Breast epithelium (tissue), 4 donors: Measurements from ENCODE around the gene KCNK4. TPM values are rescaled to one million over a fixed set of nuclear protein-coding genes. Genes with fewer than 3 reads are reported as not detected.

Experiments
- DNase-seq, 2 donors: peaks; one replicate each; pipeline ENCODE4 v3.0.0-alpha.2; 2019; ENCODE audit warnings: low spot score in 2 of 2
- H3K27ac ChIP-seq, 2 donors: fragments of 200-600 bp; sonication (generic) in 1 of 2; one replicate each; pipeline ENCODE4 v1.5.1; 2016 to 2019; ENCODE audit warnings: mild to moderate bottlenecking in 1 of 2
- H3K27me3 ChIP-seq, 2 donors: fragments of 200-600 bp; sonication (generic) in 1 of 2; one replicate each; pipeline versions ENCODE4 v1.5.1 to v1.6.0; 2017 to 2019; ENCODE audit warnings: control low read depth in 1 of 2, mild to moderate bottlenecking in 1 of 2
- H3K36me3 ChIP-seq: fragments of 200-600 bp; one replicate; pipeline ENCODE4 v1.5.1; 2019
- H3K4me1 ChIP-seq, 2 donors: fragments of 200-600 bp; sonication (generic); one replicate each; pipeline ENCODE4 v1.5.1; 2016 to 2019; ENCODE audit warnings: control low read depth in 1 of 2
- H3K4me3 ChIP-seq, 3 donors: fragments of 200-600 bp; sonication (generic); 1 replicate in 2 of 3; 2 replicates in 1 of 3; pipeline ENCODE4 v1.5.1; 2016 to 2019; ENCODE audit warnings: mild to moderate bottlenecking in 3 of 3, moderate library complexity in 2 of 3
- H3K9me3 ChIP-seq, 2 donors: fragments of 200-600 bp; sonication (generic) in 1 of 2; one replicate each; pipeline ENCODE4 v1.5.1; 2016 to 2019; ENCODE audit warnings: control low read depth in 1 of 2
- CTCF ChIP-seq, 3 donors: fragments of 450-650 bp; IDR thresholded peaks; one replicate each; pipeline ENCODE4 v1.5.1; 2016 to 2017; ENCODE audit warnings: antibody characterized with exemption in 3 of 3, mild to moderate bottlenecking in 3 of 3, moderate library complexity in 3 of 3
- POLR2A ChIP-seq: fragments of 450-650 bp; IDR thresholded peaks from one replicate; pipeline ENCODE4 v1.6.1; 2016; ENCODE audit warnings: antibody characterized with exemption, mild to moderate bottlenecking, moderate library complexity
- POLR2AphosphoS5 ChIP-seq, 3 donors: sonication (generic); formaldehyde crosslinking; IDR thresholded peaks; one replicate each; pipeline ENCODE4 v1.6.1; 2017; ENCODE audit warnings: antibody characterized with exemption in 3 of 3
- intact Hi-C: fragments of 100-400 bp; cut with DNase I; formaldehyde crosslinking; loops from one replicate; pipeline ENCODE4 v1.15.1; 2023; ENCODE audit warnings: low total_unique reads
- total RNA-seq, 3 donors: library from RNA; depleted of rRNA; stranded (reverse); fragments of >200 nt; gene quantifications; one replicate each; pipeline ENCODE4 v1.1.0, GENCODE V29; 2016

The KCNK4 gene
- total RNA-seq, 3 donors from 2014 or later: 2.3 TPM; not detected in 2

- Histone ChIP-seq H3K4me1 (peaks cover 8 to 9% of the 10 kb centered on the region in 2 donors), H3K27me3 (no peaks in the 10 kb centered on the region), H3K4me3 (peak overlapping the region in 1 of 3 donors; percentile 75), H3K27ac (peak overlapping the region in 1 of 2 donors; percentile 57), H3K36me3 (no peaks in the 10 kb centered on the region), H3K9me3 (no peaks in the 10 kb centered on the region)
- intact Hi-C loops: no loop called here
- DNase-seq: no peak
- TF ChIP-seq POLR2AphosphoS5 (IDR thresholded peaks at IDR 0.05) (no peak), POLR2A (no peak), CTCF (IDR thresholded peaks at IDR 0.05) (no peak)
Observed at GRCh38 chr11:64253043-64253442, 38.1 kb upstream of the KCNK4 start.

GRCh38 chr11:64253481-64253880 lies 37.6 kb upstream of the KCNK4 start:
- intact Hi-C loops: no loop called here
- no peaks in the 10 kb centered on the region for H3K27me3 ChIP-seq
- H3K36me3 ChIP-seq: no peaks in the 10 kb centered on the region
- peaks cover 8 to 9% of the 10 kb centered on the region in 2 donors for H3K4me1 ChIP-seq
- H3K9me3 ChIP-seq: no peaks in the 10 kb centered on the region
- TF ChIP-seq CTCF (IDR thresholded peaks at IDR 0.05) (no peak), POLR2A (no peak), POLR2AphosphoS5 (IDR thresholded peaks at IDR 0.05) (no peak)
- no peak overlapping the region for H3K4me3 ChIP-seq
- no peak overlapping the region for H3K27ac ChIP-seq
- no peak for DNase-seq

GRCh38 chr11:64254326-64254725 lies 36.8 kb upstream of the KCNK4 start:
- Histone ChIP-seq H3K4me1 (peaks cover 8 to 9% of the 10 kb centered on the region in 2 donors), H3K4me3 (no peak overlapping the region), H3K36me3 (no peaks in the 10 kb centered on the region), H3K9me3 (no peaks in the 10 kb centered on the region), H3K27me3 (no peaks in the 10 kb centered on the region), H3K27ac (no peak overlapping the region)
- intact Hi-C loops: no loop called here
- no peak for TF ChIP-seq POLR2A
- TF ChIP-seq POLR2AphosphoS5 (IDR thresholded peaks at IDR 0.05): no peak
- no peak for TF ChIP-seq CTCF (IDR thresholded peaks at IDR 0.05)
- no peak for DNase-seq

- Histone ChIP-seq H3K27me3 (no peaks in the 10 kb centered on the region), H3K4me1 (peaks cover 8 to 9% of the 10 kb centered on the region in 2 donors), H3K4me3 (no peak overlapping the region), H3K36me3 (no peaks in the 10 kb centered on the region), H3K9me3 (no peaks in the 10 kb centered on the region), H3K27ac (no peak overlapping the region)
- TF ChIP-seq CTCF (IDR thresholded peaks at IDR 0.05): no peak
- TF ChIP-seq POLR2AphosphoS5 (IDR thresholded peaks at IDR 0.05): no peak
- TF ChIP-seq POLR2A: no peak
- intact Hi-C loops: no loop called here
- DNase-seq: no peak
Observed at GRCh38 chr11:64255135-64256128, 35.7 kb upstream of the KCNK4 start.

- TF ChIP-seq POLR2AphosphoS5 (IDR thresholded peaks at IDR 0.05): no peak
- TF ChIP-seq POLR2A: no peak
- TF ChIP-seq CTCF (IDR thresholded peaks at IDR 0.05): no peak
- Histone ChIP-seq H3K27me3 (no peaks in the 10 kb centered on the region), H3K27ac (no peak overlapping the region), H3K4me1 (peaks cover 8 to 9% of the 10 kb centered on the region in 2 donors), H3K36me3 (no peaks in the 10 kb centered on the region), H3K9me3 (no peaks in the 10 kb centered on the region), H3K4me3 (no peak overlapping the region)
- intact Hi-C loops: no loop called here
- DNase-seq: no peak
Observed at GRCh38 chr11:64256300-64256699, 34.8 kb upstream of the KCNK4 start.
